Esophagus muscularis mucosa (tissue), 4 donors: ENCODE results near the gene UBXN2A. TPM values are rescaled to one million over a fixed set of nuclear protein-coding genes. Genes with fewer than 3 reads are reported as not detected.
A peak's percentile ranks its signal among the peaks of the same experiment; 100 is the strongest.

Experiments
- DNase-seq: peaks from one replicate; pipeline ENCODE4 v3.0.0-alpha.2; 2017; ENCODE audit errors: extremely low spot score
- H3K27ac ChIP-seq, 4 donors: fragments of 200-600 bp; sonication (generic); replicated peaks in 1 of 4; 1 replicate in 3 of 4; 2 replicates in 1 of 4; pipeline ENCODE4 v1.5.1; 2016 to 2019; ENCODE audit warnings: mild to moderate bottlenecking in 1 of 4
- H3K27me3 ChIP-seq, 4 donors: fragments of 200-600 bp; sonication (generic); one replicate each; pipeline versions ENCODE4 v1.5.1 to v1.6.0; 2016 to 2019
- H3K36me3 ChIP-seq, 4 donors: fragments of 200-600 bp; sonication (generic); one replicate each; pipeline ENCODE4 v1.5.1; 2016 to 2019
- H3K4me1 ChIP-seq, 4 donors: fragments of 200-600 bp; sonication (generic); one replicate each; pipeline ENCODE4 v1.5.1; 2016 to 2019
- H3K4me3 ChIP-seq, 4 donors: fragments of 200-600 bp; sonication (generic); 1 replicate in 2 of 4; 2 replicates in 2 of 4; pipeline ENCODE4 v1.5.1; 2016 to 2019; ENCODE audit warnings: mild to moderate bottlenecking in 4 of 4, moderate library complexity in 1 of 4
- H3K9me3 ChIP-seq, 4 donors: fragments of 200-600 bp; sonication (generic); 1 replicate in 3 of 4; 2 replicates in 1 of 4; pipeline ENCODE4 v1.5.1; 2016 to 2019
- EP300 ChIP-seq: sonication (generic); formaldehyde crosslinking; IDR thresholded peaks from one replicate; pipeline ENCODE4 v1.6.1; 2017; ENCODE audit warnings: antibody characterized with exemption
- POLR2A ChIP-seq: fragments of 450-650 bp; IDR thresholded peaks from one replicate; pipeline ENCODE4 v1.6.1; 2017; ENCODE audit warnings: antibody characterized with exemption, moderate library complexity, mild to moderate bottlenecking, low read depth
- POLR2AphosphoS5 ChIP-seq, 2 donors: sonication (generic); formaldehyde crosslinking; IDR thresholded peaks; one replicate each; pipeline ENCODE4 v1.6.1; 2017; ENCODE audit warnings: antibody characterized with exemption in 2 of 2
- WGBS: methylation state at CpG from one replicate; pipeline ENCODE4 v1.1.5; 2018; 5-methylcytosine and 5-hydroxymethylcytosine counted together
- intact Hi-C: fragments of 100-400 bp; cut with DNase I; formaldehyde crosslinking; loops from one replicate; pipeline ENCODE4 v1.15.1; 2023
- total RNA-seq, 4 donors: library from RNA; depleted of rRNA; stranded (reverse); fragments of >200 nt; gene quantifications; one replicate each; pipeline versions ENCODE4 v1.1.0 to v1.2.1, GENCODE V29; 2016
- TF ChIP-seq, protein P1 (sequence below), 3 experiments: fragments of 200-600 bp in 2 of 3; fragments of 450-650 bp in 1 of 3; sonication (generic) in 2 of 3; IDR thresholded peaks; one replicate each; pipeline ENCODE4 v1.5.1; 2017 to 2019; ENCODE audit warnings: antibody characterized with exemption in 3 of 3, mild to moderate bottlenecking in 2 of 3, moderate library complexity in 1 of 3

Gene UBXN2A
- total RNA-seq, 4 donors from 2014 or later: 17.1 to 23.4 (median 20.3) TPM

DNA sequence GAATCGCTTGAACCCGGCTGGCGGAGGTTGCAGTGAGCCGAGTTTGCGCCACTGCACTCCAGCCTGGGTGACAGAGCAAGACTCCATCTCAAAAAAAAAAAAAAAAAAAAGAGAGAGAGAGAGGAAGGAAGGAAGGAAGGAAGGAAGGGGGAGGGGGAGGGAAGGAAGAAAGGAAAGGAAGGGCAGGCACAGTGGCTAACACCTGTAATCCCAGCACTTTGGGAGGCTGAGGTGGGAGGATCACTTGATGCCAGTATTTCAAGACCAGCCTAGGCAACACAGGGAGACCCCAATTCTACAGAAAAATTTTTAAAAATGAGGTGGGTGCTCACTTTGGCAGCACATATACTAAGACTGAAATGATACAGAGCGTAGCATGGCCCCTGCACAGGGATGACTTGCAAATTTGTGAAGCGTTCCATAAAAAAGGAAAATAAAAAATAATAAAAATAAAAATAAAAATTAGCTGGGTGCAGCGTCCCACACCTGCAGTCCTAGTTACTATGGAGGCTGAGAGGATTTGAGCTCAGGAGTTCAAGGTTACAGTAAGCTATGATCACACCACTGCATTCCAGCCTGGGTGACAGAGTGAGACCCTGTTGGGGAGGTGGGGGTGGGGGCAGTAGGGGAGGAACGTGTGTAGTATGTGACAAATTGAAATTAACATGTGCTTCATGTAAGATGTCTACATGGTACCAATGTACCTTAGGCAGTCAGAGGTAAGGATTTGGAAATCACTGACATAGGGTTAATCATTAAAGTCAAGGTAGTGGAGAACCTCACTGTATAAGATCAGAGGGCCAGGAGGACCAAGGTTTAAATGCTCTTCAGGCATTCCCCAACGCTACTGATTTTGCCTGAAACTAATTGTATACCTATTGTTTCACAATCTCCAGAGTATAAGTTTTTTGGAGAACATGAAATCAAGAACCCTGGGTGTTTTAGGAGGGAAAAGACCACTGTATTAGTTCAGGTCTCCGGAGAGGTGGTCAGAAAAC lies 105.5 kb downstream of the UBXN2A start:
- TF ChIP-seq POLR2AphosphoS5 (IDR thresholded peaks at IDR 0.05): no peak
- TF ChIP-seq, protein P1, sequence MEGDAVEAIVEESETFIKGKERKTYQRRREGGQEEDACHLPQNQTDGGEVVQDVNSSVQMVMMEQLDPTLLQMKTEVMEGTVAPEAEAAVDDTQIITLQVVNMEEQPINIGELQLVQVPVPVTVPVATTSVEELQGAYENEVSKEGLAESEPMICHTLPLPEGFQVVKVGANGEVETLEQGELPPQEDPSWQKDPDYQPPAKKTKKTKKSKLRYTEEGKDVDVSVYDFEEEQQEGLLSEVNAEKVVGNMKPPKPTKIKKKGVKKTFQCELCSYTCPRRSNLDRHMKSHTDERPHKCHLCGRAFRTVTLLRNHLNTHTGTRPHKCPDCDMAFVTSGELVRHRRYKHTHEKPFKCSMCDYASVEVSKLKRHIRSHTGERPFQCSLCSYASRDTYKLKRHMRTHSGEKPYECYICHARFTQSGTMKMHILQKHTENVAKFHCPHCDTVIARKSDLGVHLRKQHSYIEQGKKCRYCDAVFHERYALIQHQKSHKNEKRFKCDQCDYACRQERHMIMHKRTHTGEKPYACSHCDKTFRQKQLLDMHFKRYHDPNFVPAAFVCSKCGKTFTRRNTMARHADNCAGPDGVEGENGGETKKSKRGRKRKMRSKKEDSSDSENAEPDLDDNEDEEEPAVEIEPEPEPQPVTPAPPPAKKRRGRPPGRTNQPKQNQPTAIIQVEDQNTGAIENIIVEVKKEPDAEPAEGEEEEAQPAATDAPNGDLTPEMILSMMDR (IDR thresholded peaks at IDR 0.05): no peak
- no peak for TF ChIP-seq POLR2A
- TF ChIP-seq EP300: no peak
- Histone ChIP-seq H3K4me3 (peak overlapping the region; percentile 74 to 88 (median 82)), H3K4me1 (peaks cover 13 to 47% (median 38%) of the 10 kb centered on the region in 4 donors), H3K9me3 (no peaks in the 10 kb centered on the region), H3K27me3 (no peaks in the 10 kb centered on the region), H3K27ac (no peak overlapping the region), H3K36me3 (no peaks in the 10 kb centered on the region)
- DNase-seq: no peak
- intact Hi-C loops: loop anchor here (5.0 to 10.0 kb wide), 2 partner anchors 36 to 121 kb away; partner anchors contain the start of genes ATAD2B and TP53I3
- WGBS: 82% methylated on average over 11 of the region's 11 CpGs

DNA sequence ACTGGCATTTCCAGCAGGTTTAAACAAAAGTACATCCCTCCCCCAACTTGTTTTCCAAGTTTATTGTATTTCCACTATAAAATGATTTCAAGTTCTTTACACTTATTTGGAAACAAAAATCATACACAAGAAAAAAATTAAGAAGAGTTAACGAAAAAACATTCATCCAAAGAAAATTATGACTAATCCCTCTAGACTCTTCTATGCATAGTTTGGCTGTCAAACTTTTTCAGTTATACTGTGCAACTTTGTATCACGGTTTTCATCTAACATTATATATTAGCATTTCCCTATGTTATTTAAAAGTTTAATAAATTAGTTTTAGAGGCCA lies 106.3 kb downstream of the UBXN2A start:
- intact Hi-C loops: loop anchor here (5.0 to 10.0 kb wide), 2 partner anchors 36 to 122 kb away; partner anchors contain the start of genes ATAD2B and TP53I3
- no peak for TF ChIP-seq EP300
- no peak for TF ChIP-seq POLR2AphosphoS5 (IDR thresholded peaks at IDR 0.05)
- TF ChIP-seq, protein P1 (IDR thresholded peaks at IDR 0.05): no peak
- no peak for TF ChIP-seq POLR2A
- H3K36me3 ChIP-seq: no peaks in the 10 kb centered on the region
- peak overlapping the region in 3 of 4 donors; percentile 76 to 85 (median 77) for H3K27ac ChIP-seq
- H3K4me1 ChIP-seq: peaks cover 13 to 48% (median 38%) of the 10 kb centered on the region in 4 donors
- DNase-seq: no peak
- no peaks in the 10 kb centered on the region for H3K27me3 ChIP-seq
- H3K4me3 ChIP-seq: peak overlapping the region; percentile 74 to 88 (median 82)
- no peaks in the 10 kb centered on the region for H3K9me3 ChIP-seq
- WGBS: 1% methylated on average over 2 of the region's 2 CpGs

DNA sequence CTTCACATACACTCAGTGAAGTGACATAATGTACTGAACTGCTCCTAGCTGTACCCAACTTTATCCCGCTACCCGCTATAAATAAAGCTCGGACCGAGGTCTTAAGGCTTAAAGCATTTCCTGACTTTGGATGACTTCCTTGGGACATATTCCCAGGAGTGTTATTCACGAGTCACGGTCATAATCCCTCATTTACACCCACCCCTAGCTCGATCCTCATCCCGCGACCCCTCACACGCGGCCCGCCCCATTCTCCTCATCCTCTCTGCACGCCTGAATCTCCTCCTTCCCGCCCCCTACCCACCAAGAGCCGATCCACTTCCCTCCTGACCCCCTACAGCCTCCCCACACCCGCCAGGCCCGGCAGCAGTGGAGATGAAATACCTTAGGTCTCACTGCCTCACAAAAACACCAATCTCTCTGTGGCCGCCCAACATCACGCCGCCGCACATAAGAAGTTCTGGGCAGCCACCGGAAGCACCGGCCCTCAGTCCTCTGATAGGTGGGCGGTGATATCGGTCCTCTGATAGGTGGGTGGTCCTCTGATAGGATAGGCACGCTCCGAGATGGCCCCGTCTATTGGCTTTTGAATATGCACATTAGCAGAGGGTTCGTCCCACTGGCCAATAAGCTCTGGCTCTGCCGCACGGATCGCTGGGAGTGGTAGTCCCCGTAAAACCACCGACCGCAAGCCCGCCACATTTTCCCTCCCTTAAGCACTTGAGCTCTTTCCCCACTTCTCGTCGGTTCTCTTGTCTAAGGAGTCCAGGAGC lies 106.9 kb downstream of the UBXN2A start, which contains the start of gene WDCP:
WDCP (minus strand) TSS at position 462 of the 773 bp plus-strand sequence. CDS start 7,897 bp downstream, outside the sequence.
- WGBS: under 1% methylated on average over 28 of the region's 38 CpGs
- DNase-seq: peak; percentile 98
- no peaks in the 10 kb centered on the region for H3K36me3 ChIP-seq
- no peaks in the 10 kb centered on the region for H3K27me3 ChIP-seq
- TF ChIP-seq EP300: no peak
- peak; percentile 86 to 88 for TF ChIP-seq POLR2AphosphoS5 (IDR thresholded peaks at IDR 0.05)
- TF ChIP-seq, protein P1 (IDR thresholded peaks at IDR 0.05): no peak
- no peak for TF ChIP-seq POLR2A
- peak within 1 kb of the TSS; percentile 76 to 85 (median 79) for H3K27ac ChIP-seq
- H3K4me1 ChIP-seq: peaks cover 13 to 48% (median 38%) of the 10 kb centered on the region in 4 donors
- intact Hi-C loops: loop anchor here (5.0 to 10.0 kb wide), 2 partner anchors 35 to 122 kb away; partner anchors contain the start of genes ATAD2B and TP53I3
- peak within 1 kb of the TSS; percentile 74 to 88 (median 82) for H3K4me3 ChIP-seq
- no peaks in the 10 kb centered on the region for H3K9me3 ChIP-seq

DNA sequence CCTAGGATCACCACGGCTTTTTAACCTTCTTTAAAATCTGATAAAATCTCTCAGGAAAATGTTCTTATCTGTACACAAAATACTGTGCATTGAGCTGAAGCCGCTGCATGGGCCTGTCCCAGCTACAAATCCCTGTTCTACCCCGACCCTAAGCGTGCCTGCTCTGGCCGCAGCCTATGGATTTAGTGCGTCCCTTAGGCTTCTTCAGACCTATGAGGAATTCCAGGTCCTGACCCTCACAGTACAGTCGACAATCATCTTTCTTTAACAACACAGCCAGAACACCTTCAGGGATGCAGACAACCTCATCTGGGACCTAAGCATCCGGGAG lies 107.4 kb downstream of the UBXN2A start:
- no peak for TF ChIP-seq POLR2AphosphoS5 (IDR thresholded peaks at IDR 0.05)
- no peak for TF ChIP-seq POLR2A
- no peak for DNase-seq
- H3K4me3 ChIP-seq: peak overlapping the region; percentile 74 to 88 (median 82)
- H3K27ac ChIP-seq: peak overlapping the region in 1 of 4 donors; percentile 85
- 51% methylated on average over 8 of the region's 8 CpGs for WGBS
- H3K27me3 ChIP-seq: no peaks in the 10 kb centered on the region
- peaks cover 13 to 48% (median 38%) of the 10 kb centered on the region in 4 donors for H3K4me1 ChIP-seq
- H3K9me3 ChIP-seq: no peaks in the 10 kb centered on the region
- intact Hi-C loops: loop anchor here (5.0 to 10.0 kb wide), 2 partner anchors 35 to 123 kb away; partner anchors contain the start of genes ATAD2B and TP53I3
- H3K36me3 ChIP-seq: no peaks in the 10 kb centered on the region
